Right atrium auricular region (tissue), 2 donors: ENCODE measurements around the gene SLIT3. TPM values are rescaled to one million over a fixed set of nuclear protein-coding genes. Genes with fewer than 3 reads are reported as not detected.

Experiments
- DNase-seq: peaks from one replicate; pipeline ENCODE4 v3.0.0-alpha.2; 2019; ENCODE audit warnings: low spot score
- H3K27ac ChIP-seq, 2 donors: fragments of 200-600 bp; sonication (generic); 1 replicate in 1 of 2; 2 replicates in 1 of 2; pipeline ENCODE4 v1.5.1; 2016 to 2019
- H3K27me3 ChIP-seq, 2 donors: fragments of 200-600 bp; sonication (generic); one replicate each; pipeline versions ENCODE4 v1.5.1 to v1.6.0; 2017 to 2019
- H3K36me3 ChIP-seq: fragments of 200-600 bp; sonication (generic); one replicate; pipeline ENCODE4 v1.5.1; 2016
- H3K4me1 ChIP-seq, 2 donors: fragments of 200-600 bp; sonication (generic); one replicate each; pipeline versions ENCODE4 v1.5.1 to v1.6.0; 2017 to 2019
- H3K4me3 ChIP-seq, 2 donors: fragments of 200-600 bp; sonication (generic); 1 replicate in 1 of 2; 2 replicates in 1 of 2; pipeline ENCODE4 v1.5.1; 2017 to 2019; ENCODE audit warnings: mild to moderate bottlenecking in 1 of 2, moderate library complexity in 1 of 2
- H3K9me3 ChIP-seq, 2 donors: fragments of 200-600 bp; sonication (generic); one replicate each; pipeline ENCODE4 v1.5.1; 2019
- CTCF ChIP-seq, 2 donors: fragments of 200-600 bp; sonication (generic); IDR thresholded peaks; one replicate each; pipeline ENCODE4 v1.5.1; 2019; ENCODE audit warnings: antibody characterized with exemption in 2 of 2
- total RNA-seq, 2 donors: library from RNA; depleted of rRNA; stranded (reverse); fragments of >200 nt; gene quantifications; one replicate each; pipeline ENCODE4 v1.1.0, GENCODE V29; 2016

The SLIT3 gene
- total RNA-seq, 2 donors from 2014 or later = 66.1 to 85.8 TPM

DNA sequence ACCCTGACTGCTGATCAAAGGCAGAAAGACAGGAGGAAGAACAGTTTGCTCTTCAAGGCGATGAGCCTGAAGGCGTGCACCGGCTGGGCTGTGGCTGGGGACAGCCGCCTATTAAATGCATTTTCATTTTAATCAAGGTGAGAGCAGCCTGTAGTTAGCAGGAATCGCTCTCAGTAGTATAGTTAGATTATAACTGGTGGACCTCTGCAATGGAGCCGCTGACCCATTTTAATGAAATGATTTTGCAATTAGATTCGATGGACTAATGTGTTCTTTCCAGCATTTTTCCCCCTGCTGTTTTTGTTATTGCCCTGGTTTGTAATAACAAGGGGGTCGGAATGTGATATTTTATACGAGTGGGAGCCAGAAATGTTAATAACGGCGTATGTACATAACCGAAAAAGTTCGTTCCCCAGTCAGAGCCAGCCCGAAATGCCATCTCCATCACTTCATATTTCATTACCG, 535.8 kb downstream of the SLIT3 start:
- no peak for DNase-seq
- Histone ChIP-seq H3K27ac (no peak overlapping the region), H3K9me3 (no peaks in the 10 kb centered on the region), H3K27me3 (no peaks in the 10 kb centered on the region), H3K4me1 (peaks cover 0 to 6% of the 10 kb centered on the region in 2 donors), H3K4me3 (no peak overlapping the region), H3K36me3 (peaks cover 23% of the 10 kb centered on the region)
- TF ChIP-seq CTCF (IDR thresholded peaks at IDR 0.05) = no peak

DNA sequence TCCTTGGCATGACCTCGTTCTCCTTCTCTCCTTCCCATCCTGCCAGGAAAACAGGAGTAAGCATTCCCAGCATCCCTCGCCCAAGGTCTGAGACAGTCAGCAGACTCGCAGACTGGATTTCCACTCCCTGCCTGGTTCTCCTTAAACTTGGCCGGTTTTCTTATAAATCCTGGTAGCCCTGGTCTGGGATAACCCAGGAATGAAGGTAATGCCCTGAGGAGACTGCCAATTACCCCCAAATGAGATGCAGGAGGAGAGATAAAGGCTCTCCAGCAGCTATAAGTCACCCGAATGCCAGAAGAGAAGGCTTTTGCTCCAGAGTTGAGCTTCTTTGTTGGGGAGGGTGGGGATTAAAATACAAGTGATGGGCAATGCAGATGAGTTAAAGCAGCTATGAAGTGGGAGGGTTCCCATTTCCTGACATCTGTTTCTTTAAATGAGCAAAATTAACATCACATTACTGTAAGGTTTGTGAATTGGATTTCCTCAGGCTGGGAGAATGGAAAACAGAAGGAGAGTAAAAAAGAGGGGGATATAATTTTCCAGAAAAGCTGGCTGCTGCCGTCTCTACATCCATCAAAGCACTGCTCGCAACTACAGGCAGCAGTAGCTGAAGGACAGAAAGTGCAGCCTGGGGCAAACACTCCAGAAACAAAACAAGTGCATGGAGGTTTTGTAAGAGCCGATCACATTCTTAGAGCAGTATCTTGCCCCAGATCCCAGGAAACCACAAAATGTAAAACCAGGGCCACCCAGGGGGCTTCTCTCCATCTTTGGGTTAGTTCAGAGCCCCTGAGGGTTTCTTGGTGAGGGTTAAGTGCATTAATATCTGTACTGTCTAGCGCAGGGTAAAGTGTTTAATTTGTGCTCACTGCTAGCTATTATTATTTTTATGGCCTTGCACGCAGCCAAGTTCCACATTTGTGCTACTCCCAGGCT, 544.2 kb downstream of the SLIT3 start:
- Histone ChIP-seq H3K27ac (no peak overlapping the region), H3K9me3 (no peaks in the 10 kb centered on the region), H3K4me3 (no peak overlapping the region), H3K4me1 (no peaks in the 10 kb centered on the region), H3K36me3 (peaks cover 32% of the 10 kb centered on the region), H3K27me3 (no peaks in the 10 kb centered on the region)
- no peak for TF ChIP-seq CTCF (IDR thresholded peaks at IDR 0.05)
- DNase-seq = no peak

DNA sequence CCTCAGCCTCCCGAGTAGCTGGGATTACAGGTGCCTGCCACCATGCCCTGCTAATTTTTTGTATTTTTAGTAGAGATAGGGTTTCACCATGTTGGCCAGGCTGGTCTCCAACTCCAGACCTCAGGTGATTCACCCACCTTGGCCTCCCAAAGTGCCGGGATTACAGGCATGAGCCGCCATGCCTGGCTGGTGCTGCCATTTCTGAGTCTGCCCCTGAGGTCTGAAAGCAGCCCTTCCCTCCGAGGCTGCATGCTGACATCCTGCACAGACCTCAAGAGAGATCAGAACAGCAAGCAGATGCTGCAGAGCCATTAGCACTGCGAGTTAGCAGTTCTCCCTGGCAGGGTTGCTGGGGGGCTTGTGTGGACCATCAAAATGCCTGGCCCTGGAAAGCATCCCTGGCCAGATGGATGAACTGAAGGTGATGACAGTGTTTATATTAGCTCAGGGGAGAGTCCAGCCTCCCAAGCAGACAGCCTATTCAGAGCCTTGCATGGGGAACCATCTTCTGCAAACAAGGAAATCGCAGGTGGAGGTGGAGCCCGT, 545.3 kb downstream of the SLIT3 start:
- H3K36me3 ChIP-seq = peaks cover 27% of the 10 kb centered on the region
- no peak overlapping the region for H3K27ac ChIP-seq

DNA sequence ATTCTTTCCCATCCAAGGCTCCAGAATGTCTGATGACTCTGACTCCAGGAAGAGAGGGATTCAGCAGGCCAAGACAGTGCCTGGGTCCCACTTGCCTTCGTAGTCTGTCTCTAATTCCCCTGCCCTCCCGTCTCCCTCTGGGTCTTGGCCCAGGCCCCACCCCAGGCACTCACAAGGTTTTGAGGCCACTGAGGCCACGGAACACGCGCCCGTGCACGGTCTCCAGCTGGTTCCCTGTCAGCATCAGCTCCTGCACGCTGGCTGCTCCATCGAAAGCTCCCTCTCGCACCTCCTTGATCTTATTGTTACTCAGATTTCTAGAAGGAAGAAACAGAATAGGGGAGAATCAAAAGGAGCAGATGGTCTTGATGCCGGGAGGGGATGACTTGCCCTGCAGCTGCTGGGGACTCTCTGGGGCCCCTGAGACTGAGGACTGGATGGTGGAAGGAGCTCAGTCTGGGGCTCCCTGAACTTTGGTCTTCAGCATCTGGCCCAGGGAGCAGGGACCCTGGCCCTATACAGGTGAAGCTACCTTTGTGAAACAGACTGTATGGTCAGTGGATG, 547.2 kb downstream of the SLIT3 start:
- Histone ChIP-seq H3K4me1 (no peaks in the 10 kb centered on the region), H3K27me3 (no peaks in the 10 kb centered on the region), H3K36me3 (peaks cover 22% of the 10 kb centered on the region), H3K4me3 (no peak overlapping the region), H3K27ac (no peak overlapping the region), H3K9me3 (no peaks in the 10 kb centered on the region)
- no peak for DNase-seq
- TF ChIP-seq CTCF (IDR thresholded peaks at IDR 0.05) = no peak

More for the DNA sequence above, 545.3 kb downstream of the SLIT3 start:
- TF ChIP-seq CTCF (IDR thresholded peaks at IDR 0.05) = no peak
- H3K4me3 ChIP-seq = no peak overlapping the region
- H3K4me1 ChIP-seq = no peaks in the 10 kb centered on the region
- DNase-seq = no peak
- H3K27me3 ChIP-seq = no peaks in the 10 kb centered on the region
- no peaks in the 10 kb centered on the region for H3K9me3 ChIP-seq

GRCh38 chr5:168752416-168753190, 548.3 kb downstream of the SLIT3 start:
- H3K27me3 ChIP-seq = no peaks in the 10 kb centered on the region
- no peaks in the 10 kb centered on the region for H3K9me3 ChIP-seq
- TF ChIP-seq CTCF (IDR thresholded peaks at IDR 0.05) = no peak
- H3K4me1 ChIP-seq = no peaks in the 10 kb centered on the region
- no peak overlapping the region for H3K27ac ChIP-seq
- DNase-seq = no peak
- no peak overlapping the region for H3K4me3 ChIP-seq
- H3K36me3 ChIP-seq = peaks cover 26% of the 10 kb centered on the region
